B cell (primary cell): ENCODE data around the gene IGSF9B. TPM values are rescaled to one million over a fixed set of nuclear protein-coding genes. Genes with fewer than 3 reads are reported as not detected.

Source experiments
- ATAC-seq: fragments of 200-7000 bp; cut with Tn5 transposase; one replicate; pipeline ENCODE4 v1.10.0; 2021; ENCODE audit warnings: low read depth, mild to moderate bottlenecking, moderate number of reproducible peaks, moderate library complexity
- CTCF ChIA-PET: fragments of 350-600 bp; sonication (Branson Sonifier 250); formaldehyde crosslinking; loops from one replicate; lab custom pipeline; 2021; ENCODE audit warnings: antibody characterized with exemption, inconsistent platforms; lab: Charles Lee
- POLR2A ChIA-PET: fragments of 350-600 bp; sonication (Branson Sonifier 250); formaldehyde crosslinking; loops from one replicate; lab custom pipeline; 2021; ENCODE audit warnings: antibody characterized with exemption; lab: Charles Lee
- DNase-seq: peaks from one replicate; pipeline ENCODE4 v3.0.0; 2013
- H2AFZ ChIP-seq: 2 replicates; pipeline ENCODE4 v1.6.1; 2012; ENCODE audit warnings: mild to moderate bottlenecking, low read depth, low read length; ENCODE audit not compliant: insufficient read depth, poor library complexity, severe bottlenecking
- H3K27ac ChIP-seq, 2 donors: 1 replicate in 1 of 2; 2 replicates in 1 of 2; pipeline ENCODE4 v1.5.1; 2012 to 2013; ENCODE audit warnings: low read length in 2 of 2, mild to moderate bottlenecking in 2 of 2, moderate library complexity in 1 of 2
- H3K27me3 ChIP-seq, 4 experiments: fragments of 200-600 bp in 1 of 4; sonication (generic) in 1 of 4; replicated peaks in 1 of 4; 1 replicate in 2 of 4; 2 replicates in 2 of 4; pipeline versions ENCODE4 v1.6.1 to v1.7.0; 2013 to 2016; ENCODE audit warnings: low read length in 3 of 4, mild to moderate bottlenecking in 2 of 4, mixed read lengths in 1 of 4, moderate library complexity in 1 of 4; ENCODE audit not compliant: insufficient read depth in 4 of 4, control insufficient read depth in 3 of 4; ENCODE audit errors: control extremely low read depth in 1 of 4
- H3K36me3 ChIP-seq, 2 experiments: replicated peaks in 1 of 2; 1 replicate in 1 of 2; 2 replicates in 1 of 2; pipeline versions ENCODE4 v1.6.1 to v1.7.1; 2013; ENCODE audit warnings: low read length in 1 of 2; ENCODE audit not compliant: insufficient read depth in 2 of 2, control insufficient read depth in 1 of 2; ENCODE audit errors: control extremely low read depth in 1 of 2, extremely low read depth in 1 of 2
- H3K4me1 ChIP-seq, 2 donors: fragments of 200-600 bp in 1 of 2; sonication (generic) in 1 of 2; 1 replicate in 1 of 2; 2 replicates in 1 of 2; pipeline versions ENCODE4 v1.5.1 to v1.6.1; 2013 to 2017; ENCODE audit warnings: low read length in 2 of 2; ENCODE audit not compliant: control insufficient read depth in 2 of 2, insufficient read depth in 2 of 2
- H3K4me2 ChIP-seq: replicated peaks from 2 replicates; pipeline ENCODE3; 2012; ENCODE audit warnings: mild to moderate bottlenecking, low read depth, low read length; ENCODE audit not compliant: poor library complexity, severe bottlenecking
- H3K4me3 ChIP-seq, 5 experiments: fragments of 200-600 bp in 1 of 5; sonication (generic) in 1 of 5; 1 replicate in 3 of 5; 2 replicates in 2 of 5; pipeline versions ENCODE4 v1.5.1 to v1.7.0; 2011 to 2016; ENCODE audit warnings: low read length in 4 of 5, mild to moderate bottlenecking in 4 of 5, low read depth in 2 of 5, control low read depth in 1 of 5, moderate library complexity in 1 of 5; ENCODE audit not compliant: insufficient read depth in 1 of 5; ENCODE audit errors: control extremely low read depth in 1 of 5, extremely low read depth in 1 of 5
- H3K79me2 ChIP-seq: fragments of 200-600 bp; sonication (generic); one replicate; pipeline ENCODE4 v1.6.0; 2016; ENCODE audit warnings: low read length; ENCODE audit not compliant: control insufficient read depth, insufficient read depth
- H3K9ac ChIP-seq: fragments of 200-600 bp; sonication (generic); 2 replicates; pipeline ENCODE4 v1.6.1; 2017; ENCODE audit warnings: mild to moderate bottlenecking, low read length, moderate library complexity
- H3K9me3 ChIP-seq, 3 donors: one replicate each; pipeline versions ENCODE4 v1.6.1 to v1.7.1; 2013; ENCODE audit warnings: low read length in 2 of 3; ENCODE audit not compliant: control insufficient read depth in 2 of 3, insufficient read depth in 1 of 3; ENCODE audit errors: control extremely low read depth in 1 of 3
- H4K20me1 ChIP-seq: 2 replicates; pipeline ENCODE4 v1.6.0; 2012; ENCODE audit warnings: mild to moderate bottlenecking, low read length; ENCODE audit not compliant: insufficient read depth, control insufficient read depth, poor library complexity, severe bottlenecking
- H3K27ac Mint-ChIP-seq: one replicate; pipeline ENCODE4 v1.8.0; 2021; ENCODE audit warnings: mixed read lengths
- H3K27me3 Mint-ChIP-seq: one replicate; pipeline ENCODE4 v1.8.0; 2021; ENCODE audit warnings: mixed read lengths
- H3K4me1 Mint-ChIP-seq: one replicate; pipeline ENCODE4 v1.8.0; 2021; ENCODE audit warnings: mixed read lengths
- H3K4me3 Mint-ChIP-seq: one replicate; pipeline ENCODE4 v1.8.0; 2021; ENCODE audit warnings: mixed read lengths
- H3K9me3 Mint-ChIP-seq: one replicate; pipeline ENCODE4 v1.8.0; 2022; ENCODE audit warnings: mixed read lengths; ENCODE audit not compliant: insufficient read depth
- EZH2 ChIP-seq: IDR thresholded peaks from 2 replicates; pipeline ENCODE4 v1.6.1; 2012; ENCODE audit warnings: borderline replicate concordance, low read depth, mild to moderate bottlenecking, moderate library complexity, low read length; ENCODE audit not compliant: insufficient read depth, poor library complexity, severe bottlenecking
- WGBS: methylation state at CpG from one replicate; pipeline ENCODE4 v1.1.5; 2013; ENCODE audit warnings: missing lambda C conversion rate; ENCODE audit not compliant: insufficient coverage; 5-methylcytosine and 5-hydroxymethylcytosine counted together
- intact Hi-C: fragments of 100-400 bp; cut with micrococcal nuclease; formaldehyde crosslinking; loops from one replicate; pipeline ENCODE4 v1.10.0; 2022
- polyA plus RNA-seq: library from polyadenylated mRNA; depleted of rRNA; stranded (reverse); fragments of >200 nt; gene quantifications from 2 replicates; pipeline ENCODE4 v1.2.3, GENCODE V29; 2012
- total RNA-seq, 2 donors: library from RNA; stranded (reverse); fragments of 120-200 nt in 1 of 2; gene quantifications; 1 replicate in 1 of 2; 2 replicates in 1 of 2; pipeline versions ENCODE4 v1.2.3 to v1.2.4, GENCODE V29; 2013 to 2022

IGSF9B gene
- total and polyA plus RNA-seq, 2 donors (not counting 1 experiment from before 2014, with no cell fraction given) = 0.15 to 0.37 TPM

- Histone ChIP-seq H3K27me3 (peaks cover 0 to 3% (median 0%) of the 10 kb centered on the region in 4 experiments), H3K4me2 (no peak overlapping the region), H3K79me2 (no peaks in the 10 kb centered on the region), H3K4me1 (peaks cover 0 to 8% of the 10 kb centered on the region in 2 donors), H3K36me3 (no peaks in the 10 kb centered on the region), H2AFZ (no peak overlapping the region), H3K4me3 (no peak overlapping the region), H3K9ac (no peak overlapping the region), H3K27ac (no peak overlapping the region), H3K9me3 (peaks cover 0 to 8% (median 0%) of the 10 kb centered on the region in 3 donors), H4K20me1 (no peaks in the 10 kb centered on the region)
- intact Hi-C loops = no loop called here
- H3K27me3 Mint-ChIP-seq = peaks cover 10% of the 10 kb centered on the region
- H3K4me3 Mint-ChIP-seq = no peak overlapping the region
- DNase-seq (no peak), ATAC-seq (no peak)
- ChIA-PET CTCF (no interaction called here), POLR2A (no interaction called here)
- no peak for TF ChIP-seq EZH2
- no peaks in the 10 kb centered on the region for H3K9me3 Mint-ChIP-seq
- peaks cover 5% of the 10 kb centered on the region for H3K4me1 Mint-ChIP-seq
- H3K27ac Mint-ChIP-seq = no peak overlapping the region
- WGBS = 92% methylated on average over 20 of the region's 20 CpGs
These were observed 27.2 kb downstream of the IGSF9B start for GRCh38 chr11:133929401-133930052.

DNA sequence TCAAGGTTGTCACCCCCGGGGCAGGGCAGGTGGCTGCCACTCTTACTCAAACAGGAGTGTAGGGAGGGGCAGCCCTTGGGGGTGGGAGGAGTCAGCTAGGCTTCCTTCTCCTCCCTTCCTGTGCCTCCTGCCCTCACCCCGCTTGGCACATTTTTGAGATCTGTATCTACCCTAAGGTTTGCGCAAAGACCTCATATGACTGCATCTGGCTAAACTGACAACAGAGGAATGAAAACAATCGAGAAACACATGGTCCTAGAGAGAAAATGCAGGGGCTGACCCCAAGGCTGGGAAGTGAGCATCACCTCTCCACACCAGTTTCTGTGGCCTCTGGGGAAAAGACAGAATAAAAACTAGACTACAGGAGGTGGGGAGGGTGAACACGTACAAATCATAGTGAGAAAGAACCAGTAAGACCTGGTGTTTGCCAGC, 28.1 kb downstream of the IGSF9B start:
- peaks cover 0 to 4% (median 0%) of the 10 kb centered on the region in 3 donors for H3K9me3 ChIP-seq
- DNase-seq (no peak), ATAC-seq (no peak)
- peaks cover 10% of the 10 kb centered on the region for H3K27me3 Mint-ChIP-seq
- peaks cover 0 to 3% (median 0%) of the 10 kb centered on the region in 4 experiments for H3K27me3 ChIP-seq
- peaks cover 5% of the 10 kb centered on the region for H3K4me1 Mint-ChIP-seq
- H3K79me2 ChIP-seq = no peaks in the 10 kb centered on the region
- CTCF ChIA-PET = interaction anchor here (1.0 to 1.9 kb wide), 5 partner anchors 29 to 210 kb away, joined by 3 to 9 read pairs (median 3); no protein-coding TSS in a partner anchor
- H3K4me3 Mint-ChIP-seq = no peak overlapping the region
- no peaks in the 10 kb centered on the region for H3K9me3 Mint-ChIP-seq
- no peak overlapping the region for H3K4me2 ChIP-seq
- no peak for TF ChIP-seq EZH2
- intact Hi-C loops = no loop called here
- H3K27ac ChIP-seq = no peak overlapping the region
- no peak overlapping the region for H3K9ac ChIP-seq
- H2AFZ ChIP-seq = no peak overlapping the region
- no peak overlapping the region for H3K4me3 ChIP-seq
- H3K36me3 ChIP-seq = no peaks in the 10 kb centered on the region
- H4K20me1 ChIP-seq = no peaks in the 10 kb centered on the region
- H3K27ac Mint-ChIP-seq = no peak overlapping the region
- WGBS = 0% methylated on average over 2 of the region's 5 CpGs
- POLR2A ChIA-PET = no interaction called here
- H3K4me1 ChIP-seq = peaks cover 0 to 8% of the 10 kb centered on the region in 2 donors
